Loucy (cell line): ENCODE results near the gene TKT.

ENCODE experiments used
- H2AFZ ChIP-seq: fragments of 200-600 bp; sonication (generic); 2 replicates; pipeline ENCODE4 v1.6.0; 2016; ENCODE audit warnings: antibody characterized with exemption, mild to moderate bottlenecking, low read length, moderate library complexity
- H3F3A ChIP-seq: fragments of 200-600 bp; 2 replicates; pipeline ENCODE4 v1.6.0; 2016; ENCODE audit warnings: antibody characterized with exemption, low read depth, mild to moderate bottlenecking
- H3K27me3 ChIP-seq: fragments of 200-600 bp; sonication (generic); 2 replicates; pipeline ENCODE4 v1.6.1; 2014; ENCODE audit warnings: low read length, mild to moderate bottlenecking; ENCODE audit not compliant: insufficient read depth, poor library complexity, severe bottlenecking
- H3K36me3 ChIP-seq: fragments of 200-600 bp; sonication (generic); 2 replicates; pipeline ENCODE4 v1.6.1; 2016; ENCODE audit warnings: low read length; ENCODE audit not compliant: insufficient read depth
- H3K4me1 ChIP-seq: fragments of 200-600 bp; sonication (generic); 2 replicates; pipeline ENCODE4 v1.5.1; 2014; ENCODE audit warnings: low read length, mild to moderate bottlenecking; ENCODE audit not compliant: insufficient read depth, poor library complexity, severe bottlenecking
- H3K4me2 ChIP-seq: fragments of 200-600 bp; sonication (generic); 2 replicates; pipeline ENCODE4 v1.6.0; 2014; ENCODE audit warnings: antibody characterized with exemption, low read length, low read depth, mild to moderate bottlenecking; ENCODE audit not compliant: poor library complexity, severe bottlenecking
- H3K4me3 ChIP-seq: fragments of 200-600 bp; sonication (generic); 2 replicates; pipeline ENCODE4 v1.5.1; 2014; ENCODE audit warnings: low read length, mild to moderate bottlenecking, mixed read lengths; ENCODE audit not compliant: poor library complexity, severe bottlenecking
- H3K79me2 ChIP-seq: fragments of 200-600 bp; sonication (generic); 2 replicates; pipeline ENCODE4 v1.6.1; 2014; ENCODE audit warnings: low read length; ENCODE audit not compliant: insufficient read depth
- H3K9ac ChIP-seq: fragments of 200-600 bp; sonication (generic); 2 replicates; pipeline ENCODE4 v1.6.0; 2014; ENCODE audit warnings: mild to moderate bottlenecking, low read depth, low read length, moderate library complexity; ENCODE audit not compliant: poor library complexity, severe bottlenecking
- H3K9me2 ChIP-seq: fragments of 200-600 bp; sonication (generic); replicated peaks from 2 replicates; pipeline ENCODE4 v1.6.1; 2016; ENCODE audit warnings: low read depth, low read length, mixed read lengths
- H3K9me3 ChIP-seq: fragments of 200-600 bp; sonication (generic); 2 replicates; pipeline ENCODE4 v1.6.1; 2014; ENCODE audit warnings: mild to moderate bottlenecking, antibody characterized with exemption, low read length, low read depth; ENCODE audit not compliant: insufficient read depth
- H4K20me1 ChIP-seq: fragments of 200-600 bp; sonication (generic); 2 replicates; pipeline ENCODE4 v1.6.0; 2014; ENCODE audit warnings: antibody characterized with exemption, low read length, mild to moderate bottlenecking; ENCODE audit not compliant: insufficient read depth, poor library complexity, severe bottlenecking
- EZH2phosphoT487 ChIP-seq: fragments of 200-600 bp; IDR thresholded peaks from 2 replicates; pipeline ENCODE4 v1.6.1; 2018; ENCODE audit warnings: antibody characterized with exemption, mild to moderate bottlenecking, moderate library complexity, borderline replicate concordance
- TF ChIP-seq, protein P1 (sequence below): fragments of 200-600 bp; sonication (generic); conservative IDR thresholded peaks from 2 replicates; pipeline ENCODE4 v1.5.1; 2014; ENCODE audit warnings: mild to moderate bottlenecking, antibody characterized with exemption, low read length

Gene TKT

GRCh38 chr3:53211706-53212702 lies 43.8 kb downstream of the TKT start:
- no peak for TF ChIP-seq EZH2phosphoT487
- TF ChIP-seq, protein P1, sequence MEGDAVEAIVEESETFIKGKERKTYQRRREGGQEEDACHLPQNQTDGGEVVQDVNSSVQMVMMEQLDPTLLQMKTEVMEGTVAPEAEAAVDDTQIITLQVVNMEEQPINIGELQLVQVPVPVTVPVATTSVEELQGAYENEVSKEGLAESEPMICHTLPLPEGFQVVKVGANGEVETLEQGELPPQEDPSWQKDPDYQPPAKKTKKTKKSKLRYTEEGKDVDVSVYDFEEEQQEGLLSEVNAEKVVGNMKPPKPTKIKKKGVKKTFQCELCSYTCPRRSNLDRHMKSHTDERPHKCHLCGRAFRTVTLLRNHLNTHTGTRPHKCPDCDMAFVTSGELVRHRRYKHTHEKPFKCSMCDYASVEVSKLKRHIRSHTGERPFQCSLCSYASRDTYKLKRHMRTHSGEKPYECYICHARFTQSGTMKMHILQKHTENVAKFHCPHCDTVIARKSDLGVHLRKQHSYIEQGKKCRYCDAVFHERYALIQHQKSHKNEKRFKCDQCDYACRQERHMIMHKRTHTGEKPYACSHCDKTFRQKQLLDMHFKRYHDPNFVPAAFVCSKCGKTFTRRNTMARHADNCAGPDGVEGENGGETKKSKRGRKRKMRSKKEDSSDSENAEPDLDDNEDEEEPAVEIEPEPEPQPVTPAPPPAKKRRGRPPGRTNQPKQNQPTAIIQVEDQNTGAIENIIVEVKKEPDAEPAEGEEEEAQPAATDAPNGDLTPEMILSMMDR = no peak
- Histone ChIP-seq H3F3A (no peaks in the 10 kb centered on the region), H3K79me2 (no peaks in the 10 kb centered on the region), H3K9me3 (peaks cover 6% of the 10 kb centered on the region; the same call in 1 of the 2 replicates), H2AFZ (no peak overlapping the region), H4K20me1 (no peaks in the 10 kb centered on the region), H3K27me3 (no peaks in the 10 kb centered on the region), H3K36me3 (no peaks in the 10 kb centered on the region), H3K9me2 (no peaks in the 10 kb centered on the region), H3K4me2 (no peak overlapping the region), H3K9ac (no peak overlapping the region), H3K4me3 (no peak overlapping the region), H3K4me1 (no peaks in the 10 kb centered on the region)

DNA sequence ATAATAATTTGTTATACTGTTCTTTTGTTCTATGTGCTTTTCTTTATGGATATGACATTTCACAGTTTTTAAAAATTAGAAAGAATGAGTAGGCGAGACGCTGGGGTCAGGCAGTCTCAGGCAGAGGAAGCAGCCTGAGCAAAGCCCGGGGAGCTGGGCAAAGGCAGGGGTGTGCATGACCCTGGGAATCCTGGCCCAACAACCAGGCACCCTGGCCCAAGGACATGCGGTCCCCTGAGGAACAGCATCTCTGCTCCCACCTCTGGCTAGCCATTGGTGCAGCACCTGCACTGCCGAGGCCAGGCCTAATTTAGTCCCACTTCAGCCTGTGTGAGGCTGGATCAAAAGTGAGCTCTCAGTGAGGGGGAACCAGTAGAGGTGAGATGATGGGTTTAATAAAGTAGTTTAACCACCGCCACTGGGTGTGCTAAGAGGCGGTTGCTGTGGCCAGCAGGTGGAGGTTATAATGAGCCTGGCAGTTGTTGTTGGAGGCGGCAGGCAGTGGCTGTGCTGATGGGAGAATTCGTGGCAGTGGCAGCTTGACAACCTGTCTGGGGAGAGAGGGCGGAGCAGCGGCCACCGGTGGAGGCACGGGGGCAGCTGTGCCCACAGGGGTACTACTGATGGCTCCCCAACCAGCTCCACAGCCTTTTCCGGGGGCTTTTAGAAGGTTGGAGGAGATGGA lies 53.3 kb downstream of the TKT start:
- H3K9me3 ChIP-seq = no peaks in the 10 kb centered on the region
- H3K4me3 ChIP-seq = no peak overlapping the region
- H3K9ac ChIP-seq = no peak overlapping the region
- TF ChIP-seq, protein P1 = no peak
- TF ChIP-seq EZH2phosphoT487 = no peak
- no peaks in the 10 kb centered on the region for H3K79me2 ChIP-seq
- H3F3A ChIP-seq = no peaks in the 10 kb centered on the region
- H3K9me2 ChIP-seq = no peaks in the 10 kb centered on the region
- no peak overlapping the region for H2AFZ ChIP-seq
- H3K4me2 ChIP-seq = no peak overlapping the region
- H3K36me3 ChIP-seq = no peaks in the 10 kb centered on the region
- no peaks in the 10 kb centered on the region for H4K20me1 ChIP-seq
- no peaks in the 10 kb centered on the region for H3K27me3 ChIP-seq
- H3K4me1 ChIP-seq = no peaks in the 10 kb centered on the region

DNA sequence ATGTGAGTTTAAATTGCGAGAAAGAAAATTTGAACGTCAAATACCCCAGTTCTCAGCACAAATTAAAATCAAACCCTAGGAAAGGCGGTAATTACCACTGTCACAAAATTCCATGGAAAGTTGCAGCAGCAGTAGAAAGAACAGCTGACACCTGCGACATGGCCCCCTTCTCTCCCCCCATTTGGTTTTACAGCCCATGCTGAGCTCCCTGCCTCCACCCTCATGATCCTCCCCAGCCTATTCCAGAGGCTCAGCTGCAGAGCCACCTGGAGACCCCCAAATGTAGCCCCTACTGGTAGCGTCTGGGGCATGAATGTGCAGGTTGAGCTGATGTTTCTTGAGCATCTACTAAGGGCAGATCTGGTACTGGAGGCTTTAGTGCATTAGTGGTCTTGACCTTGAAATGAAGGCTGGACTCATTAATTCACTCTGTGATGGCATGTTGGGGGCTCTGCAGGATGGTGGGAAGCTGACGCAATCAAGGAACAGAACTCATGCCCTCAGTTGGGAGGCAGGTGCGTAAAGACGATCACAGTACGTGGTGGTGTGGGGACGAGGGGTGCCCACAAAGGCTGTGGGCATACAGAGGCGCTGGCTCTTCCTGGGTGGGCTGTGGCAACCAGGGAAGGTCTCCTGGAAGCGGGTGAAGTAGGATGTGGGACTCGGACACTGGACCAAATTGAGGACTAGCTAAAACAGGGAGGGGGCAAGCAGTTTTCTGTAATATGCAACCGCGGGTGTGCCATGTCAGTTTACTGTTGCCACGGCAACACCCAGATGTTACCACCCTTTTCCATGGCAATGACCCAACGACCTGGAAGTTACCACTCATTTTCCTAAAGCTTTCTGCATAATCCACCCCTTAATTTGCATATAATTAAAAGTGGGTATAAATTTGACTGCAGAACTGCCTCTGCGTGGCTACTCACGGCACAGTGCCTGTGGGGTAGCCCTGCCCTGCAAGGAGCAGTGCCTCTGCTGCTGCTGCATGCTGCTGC lies 55.0 kb downstream of the TKT start:
- Histone ChIP-seq H3K36me3 (no peaks in the 10 kb centered on the region), H4K20me1 (no peaks in the 10 kb centered on the region), H3K79me2 (no peaks in the 10 kb centered on the region), H3K9me2 (no peaks in the 10 kb centered on the region), H3K27me3 (no peaks in the 10 kb centered on the region), H3F3A (no peaks in the 10 kb centered on the region), H3K9ac (no peak overlapping the region), H3K9me3 (no peaks in the 10 kb centered on the region), H3K4me1 (no peaks in the 10 kb centered on the region), H3K4me3 (no peak overlapping the region), H3K4me2 (no peak overlapping the region), H2AFZ (no peak overlapping the region)
- TF ChIP-seq EZH2phosphoT487 = no peak
